NCI-H748 (cell line): ENCODE measurements around the gene ADGRE2.

Experiments used
- DNase-seq: peaks from one replicate; lab custom pipeline; 2025; ENCODE audit not compliant: unreplicated experiment; lab: John Stamatoyannopoulos, UW

Gene ADGRE2

GRCh38 chr19:14748601-14749000 lies 29.8 kb downstream of the ADGRE2 start:
- DNase-seq: no peak

GRCh38 chr19:14746886-14747285 lies 31.5 kb downstream of the ADGRE2 start:
- no peak for DNase-seq

- DNase-seq: no peak
These were observed 42.4 kb downstream of the ADGRE2 start for GRCh38 chr19:14735915-14736314.

GRCh38 chr19:14733574-14733973 lies 44.8 kb downstream of the ADGRE2 start:
- DNase-seq: no peak

- DNase-seq: no peak
These were observed 45.9 kb downstream of the ADGRE2 start for GRCh38 chr19:14732510-14732909.

GRCh38 chr19:14731200-14731599 lies 47.2 kb downstream of the ADGRE2 start:
- no peak for DNase-seq

GRCh38 chr19:14728595-14728994 lies 49.8 kb downstream of the ADGRE2 start:
- DNase-seq: no peak

- no peak for DNase-seq
These were observed 56.2 kb downstream of the ADGRE2 start for GRCh38 chr19:14722127-14722526.

- DNase-seq: no peak
These were observed 59.2 kb downstream of the ADGRE2 start for GRCh38 chr19:14719162-14719561.

GRCh38 chr19:14718522-14719116 lies 59.7 kb downstream of the ADGRE2 start:
- no peak for DNase-seq

GRCh38 chr19:14715841-14716240 lies 62.5 kb downstream of the ADGRE2 start:
- no peak for DNase-seq

- DNase-seq: no peak
These were observed 73.9 kb downstream of the ADGRE2 start for GRCh38 chr19:14704450-14704849.

GRCh38 chr19:14703833-14704232 lies 74.5 kb downstream of the ADGRE2 start:
- no peak for DNase-seq

- DNase-seq: no peak
These were observed 77.5 kb downstream of the ADGRE2 start for GRCh38 chr19:14700711-14701375.

GRCh38 chr19:14699641-14700040 lies 78.7 kb downstream of the ADGRE2 start:
- no peak for DNase-seq

- no peak for DNase-seq
These were observed 82.9 kb downstream of the ADGRE2 start for GRCh38 chr19:14695471-14695870.

- no peak for DNase-seq
These were observed 83.6 kb downstream of the ADGRE2 start for GRCh38 chr19:14694641-14695266.

GRCh38 chr19:14689598-14690503 lies 88.5 kb downstream of the ADGRE2 start, which contains the start of gene ZNF333:
Gene ZNF333, plus strand, starts transcription at chr19:14690048. Its CDS starts 3,444 bp downstream, at chr19:14693492.
- DNase-seq: peak; percentile 89

- DNase-seq: peak; percentile 3
These were observed 91.9 kb downstream of the ADGRE2 start for GRCh38 chr19:14686411-14686810.

GRCh38 chr19:14683439-14683838 lies 94.9 kb downstream of the ADGRE2 start:
- DNase-seq: no peak
